GM18526 (cell line): ENCODE measurements around the gene ZFP36L2.

Source experiments
- POLR2A ChIP-seq: IDR thresholded peaks from 3 replicates; pipeline ENCODE4 v1.6.1; 2011; ENCODE audit not compliant: insufficient read length; ENCODE audit errors: extremely low read depth

Gene ZFP36L2

DNA sequence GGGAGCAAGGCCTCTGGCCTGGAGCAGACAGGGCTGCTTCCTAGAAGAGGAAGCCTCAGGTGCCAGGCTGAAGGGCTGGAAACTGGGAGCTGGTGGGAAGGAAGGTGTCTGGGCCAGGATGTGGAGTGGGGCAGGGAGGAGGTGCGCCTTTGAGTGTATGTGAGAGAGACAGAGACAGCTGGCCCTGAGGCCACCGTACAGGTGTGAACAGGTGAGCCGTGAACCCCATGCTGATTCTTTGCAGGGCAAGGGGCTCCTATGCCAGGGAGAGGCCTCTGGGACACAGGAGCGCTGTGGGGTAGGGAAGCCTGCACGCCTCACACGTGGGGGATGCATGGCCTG lies 16.3 kb downstream of the ZFP36L2 start:
- no peak for TF ChIP-seq POLR2A

- no peak for TF ChIP-seq POLR2A
Observed at GRCh38 chr2:43209204-43209717, 17.1 kb downstream of the ZFP36L2 start.

GRCh38 chr2:43207553-43208300 lies 18.7 kb downstream of the ZFP36L2 start:
- no peak for TF ChIP-seq POLR2A

GRCh38 chr2:43206602-43207001 lies 19.8 kb downstream of the ZFP36L2 start:
- no peak for TF ChIP-seq POLR2A

DNA sequence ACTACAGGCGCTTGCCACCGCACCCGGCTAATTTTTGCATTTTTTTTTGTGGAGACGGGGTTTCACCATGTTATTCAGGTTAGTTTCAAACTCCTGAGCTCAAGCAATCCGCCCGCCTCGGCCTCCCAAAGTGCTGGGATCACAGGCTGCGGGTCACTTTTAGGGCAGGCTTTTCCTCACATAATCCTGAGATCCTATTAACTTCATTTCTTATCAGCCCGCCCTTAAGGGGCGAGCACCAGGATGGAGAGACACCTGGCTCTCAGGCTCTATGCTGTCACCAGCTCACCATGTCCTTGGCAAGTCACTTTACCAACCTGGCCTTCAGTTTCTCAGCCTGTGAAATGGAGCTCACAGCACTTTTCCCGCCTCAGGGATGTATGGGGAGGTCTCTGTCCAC lies 23.0 kb downstream of the ZFP36L2 start:
- no peak for TF ChIP-seq POLR2A

DNA sequence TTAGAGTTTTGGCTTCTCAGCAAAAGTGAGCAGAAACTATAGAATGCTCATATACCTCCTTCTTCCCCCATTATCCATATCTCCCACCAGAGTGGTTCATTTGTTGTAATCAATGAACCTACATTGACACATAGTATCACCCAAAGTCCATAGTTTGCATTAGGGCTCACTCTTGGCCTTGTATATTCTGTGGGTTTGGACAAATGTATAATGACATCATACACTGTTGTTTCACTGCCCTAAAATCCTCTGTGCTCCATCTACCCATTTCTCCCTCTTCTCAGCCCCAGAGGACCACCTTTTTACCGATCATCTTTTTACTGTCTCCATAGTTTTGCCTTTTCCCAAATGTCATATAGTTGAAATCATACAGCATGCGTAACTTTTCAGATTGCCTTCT lies 24.1 kb downstream of the ZFP36L2 start:
- no peak for TF ChIP-seq POLR2A

- no peak for TF ChIP-seq POLR2A
Observed at GRCh38 chr2:43201497-43201896, 24.9 kb downstream of the ZFP36L2 start.

- TF ChIP-seq POLR2A, result no peak
Observed at GRCh38 chr2:43201016-43201415, 25.4 kb downstream of the ZFP36L2 start.

DNA sequence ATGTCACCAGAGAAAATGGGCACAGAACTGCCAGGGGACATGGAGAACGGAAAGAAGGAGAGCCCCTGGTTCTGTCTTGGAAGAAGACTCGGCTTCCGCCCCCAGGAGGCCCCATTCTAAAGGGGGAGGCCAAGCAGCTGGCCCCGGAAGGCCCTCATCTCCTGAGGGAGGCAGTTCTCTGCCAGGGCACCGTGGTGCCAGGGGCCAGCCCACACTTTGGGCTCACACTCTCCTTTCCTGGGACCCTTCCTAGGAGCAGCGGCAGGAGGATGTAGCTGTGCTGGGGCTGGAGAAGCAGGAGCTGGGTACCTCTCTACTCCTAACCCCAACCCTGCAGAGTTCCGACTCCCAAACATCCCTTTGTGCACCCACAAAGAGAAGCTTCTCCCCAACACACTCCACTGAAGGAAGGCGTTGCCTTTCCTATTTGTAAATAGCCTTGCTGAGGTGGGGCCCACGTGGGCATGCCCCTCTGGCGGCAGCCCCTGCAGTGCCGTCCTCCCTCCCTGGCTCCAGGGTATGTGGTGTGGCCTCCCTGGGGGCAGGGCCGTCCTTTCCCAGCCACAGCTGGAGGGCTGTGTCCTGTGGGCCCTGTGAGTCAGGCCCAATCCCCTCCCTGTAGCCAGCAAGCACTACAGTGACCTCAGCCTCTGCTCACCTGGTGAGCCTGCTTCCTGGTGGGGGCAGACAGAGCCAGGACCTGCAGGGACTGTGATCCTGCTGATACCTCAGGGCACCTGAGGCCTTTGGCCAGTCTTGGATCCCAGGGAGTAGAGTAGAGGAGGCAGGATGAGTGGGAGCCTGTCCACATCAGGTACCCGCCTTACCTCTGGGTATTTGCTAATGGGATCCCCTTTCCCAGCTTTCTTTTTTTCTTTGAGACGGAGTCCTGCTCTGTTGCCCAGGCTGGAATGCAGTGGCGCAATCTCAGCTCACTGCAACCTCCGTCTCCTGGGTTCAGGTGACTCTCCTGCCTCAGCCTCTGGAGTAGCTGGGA lies 26.6 kb downstream of the ZFP36L2 start:
- no peak for TF ChIP-seq POLR2A

GRCh38 chr2:43198263-43198662 lies 28.1 kb downstream of the ZFP36L2 start:
- no peak for TF ChIP-seq POLR2A

- TF ChIP-seq POLR2A, result no peak
Observed at GRCh38 chr2:43197588-43197896, 28.9 kb downstream of the ZFP36L2 start.

GRCh38 chr2:43196768-43197587 lies 29.4 kb downstream of the ZFP36L2 start:
- TF ChIP-seq POLR2A, result no peak

GRCh38 chr2:43194121-43194869 lies 32.1 kb downstream of the ZFP36L2 start:
- TF ChIP-seq POLR2A, result no peak

DNA sequence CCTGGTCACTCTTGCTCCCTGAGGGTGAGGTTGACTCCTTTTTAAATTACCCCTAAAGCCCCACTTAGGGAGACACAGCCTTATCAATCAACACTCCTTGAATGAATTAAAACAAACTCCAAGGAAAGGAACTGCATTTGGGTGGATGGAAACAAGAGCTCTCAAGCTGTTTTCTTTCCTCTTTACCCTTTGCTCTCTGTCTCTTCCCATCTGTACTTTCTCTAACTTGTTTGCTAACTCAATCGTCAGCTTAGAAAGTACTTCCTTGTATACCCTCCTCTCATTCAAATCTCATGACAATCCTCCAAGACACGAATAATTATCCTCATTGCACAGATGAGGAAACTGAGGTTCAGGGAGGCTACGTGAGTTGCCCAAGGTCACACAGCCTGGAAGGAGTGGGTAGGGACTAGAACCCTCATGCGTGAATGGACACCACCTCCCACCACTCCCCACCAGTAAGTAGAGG lies 32.7 kb downstream of the ZFP36L2 start:
- no peak for TF ChIP-seq POLR2A
